Body of pancreas (tissue), 4 donors: ENCODE measurements around the gene LDLR.

Experiments used
- POLR2A ChIP-seq, 3 donors: fragments of 450-650 bp; IDR thresholded peaks; one replicate each; pipeline ENCODE4 v1.6.1; 2016; ENCODE audit warnings: antibody characterized with exemption in 3 of 3, mild to moderate bottlenecking in 2 of 3
- TF ChIP-seq, protein P1 (sequence below), 7 experiments: fragments of 450-650 bp in 4 of 7; fragments of 200-600 bp in 3 of 7; sonication (generic) in 3 of 7; IDR thresholded peaks; one replicate each; pipeline ENCODE4 v1.5.1; 2016 to 2019; ENCODE audit warnings: antibody characterized with exemption in 7 of 7

- TF ChIP-seq, protein P1, sequence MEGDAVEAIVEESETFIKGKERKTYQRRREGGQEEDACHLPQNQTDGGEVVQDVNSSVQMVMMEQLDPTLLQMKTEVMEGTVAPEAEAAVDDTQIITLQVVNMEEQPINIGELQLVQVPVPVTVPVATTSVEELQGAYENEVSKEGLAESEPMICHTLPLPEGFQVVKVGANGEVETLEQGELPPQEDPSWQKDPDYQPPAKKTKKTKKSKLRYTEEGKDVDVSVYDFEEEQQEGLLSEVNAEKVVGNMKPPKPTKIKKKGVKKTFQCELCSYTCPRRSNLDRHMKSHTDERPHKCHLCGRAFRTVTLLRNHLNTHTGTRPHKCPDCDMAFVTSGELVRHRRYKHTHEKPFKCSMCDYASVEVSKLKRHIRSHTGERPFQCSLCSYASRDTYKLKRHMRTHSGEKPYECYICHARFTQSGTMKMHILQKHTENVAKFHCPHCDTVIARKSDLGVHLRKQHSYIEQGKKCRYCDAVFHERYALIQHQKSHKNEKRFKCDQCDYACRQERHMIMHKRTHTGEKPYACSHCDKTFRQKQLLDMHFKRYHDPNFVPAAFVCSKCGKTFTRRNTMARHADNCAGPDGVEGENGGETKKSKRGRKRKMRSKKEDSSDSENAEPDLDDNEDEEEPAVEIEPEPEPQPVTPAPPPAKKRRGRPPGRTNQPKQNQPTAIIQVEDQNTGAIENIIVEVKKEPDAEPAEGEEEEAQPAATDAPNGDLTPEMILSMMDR (IDR thresholded peaks at IDR 0.05) = peak; percentile 71 to 92 (median 88)
- TF ChIP-seq POLR2A (IDR thresholded peaks at IDR 0.05) = no peak
Measured at GRCh38 chr19:11130824-11131455, 41.7 kb downstream of the LDLR start.
